Mesothelial cell of epicardium (in vitro differentiated cells): ENCODE measurements around the gene SLC6A12. TPM values are rescaled to one million over a fixed set of nuclear protein-coding genes. Genes with fewer than 3 reads are reported as not detected.
"Not testable (repeated sequence)": the region's sequence is repeated elsewhere in the genome, so short reads cannot be mapped to it uniquely, and the experiment has no call there.

Experiments used
- DNase-seq, 2 experiments: peaks; one replicate each; pipeline ENCODE4 v3.0.0; 2021; ENCODE audit warnings: low spot score in 2 of 2; ENCODE audit not compliant: unreplicated experiment in 2 of 2
- H3K27ac Mint-ChIP-seq: 2 replicates; pipeline ENCODE4 v1.8.0; 2021; ENCODE audit warnings: mixed read lengths
- H3K27me3 Mint-ChIP-seq: 2 replicates; pipeline ENCODE4 v1.8.0; 2021; ENCODE audit warnings: low read depth, mixed read lengths
- H3K36me3 Mint-ChIP-seq: 2 replicates; pipeline ENCODE4 v1.8.0; 2021; ENCODE audit warnings: mixed read lengths
- H3K4me1 Mint-ChIP-seq: 2 replicates; pipeline ENCODE4 v1.8.0; 2021; ENCODE audit warnings: mixed read lengths
- H3K4me3 Mint-ChIP-seq: 2 replicates; pipeline ENCODE4 v1.8.0; 2021; ENCODE audit warnings: mild to moderate bottlenecking, moderate library complexity, mixed read lengths
- H3K9me3 Mint-ChIP-seq: 2 replicates; pipeline ENCODE4 v1.8.0; 2021; ENCODE audit warnings: mixed read lengths
- CTCF ChIP-seq: fragments of 200-600 bp; sonication (generic); IDR thresholded peaks from one replicate; pipeline ENCODE4 v1.5.0; 2021; ENCODE audit warnings: antibody characterized with exemption; ENCODE audit not compliant: unreplicated experiment
- total RNA-seq: library from RNA; stranded (reverse); gene quantifications from 3 replicates; pipeline ENCODE4 v1.2.1, GENCODE V29; 2021

The SLC6A12 gene
- total RNA-seq, 1 donor from 2014 or later, result 0.29 TPM

- H3K36me3 Mint-ChIP-seq, result no peaks in the 10 kb centered on the region
- no peaks in the 10 kb centered on the region for H3K9me3 Mint-ChIP-seq
- H3K4me1 Mint-ChIP-seq, result peaks cover 3% of the 10 kb centered on the region
- H3K27me3 Mint-ChIP-seq, result peaks cover 67% of the 10 kb centered on the region
- peak; percentile 74 for TF ChIP-seq CTCF
- H3K4me3 Mint-ChIP-seq, result peak overlapping the region; percentile 86
- H3K27ac Mint-ChIP-seq, result no peak overlapping the region
- DNase-seq, result peak; percentile 62 to 83
These were observed 24.9 kb downstream of the SLC6A12 start for GRCh38 chr12:188910-189621.

GRCh38 chr12:187986-188909 lies 25.7 kb downstream of the SLC6A12 start:
- H3K9me3 Mint-ChIP-seq, H3K4me1 Mint-ChIP-seq, DNase-seq, H3K27ac Mint-ChIP-seq, H3K36me3 Mint-ChIP-seq: not testable (repeated sequence)
- H3K27me3 Mint-ChIP-seq, result peaks cover 60% of the 10 kb centered on the region
- peak overlapping the region; percentile 86 for H3K4me3 Mint-ChIP-seq

- H3K4me1 Mint-ChIP-seq, result peaks cover 3% of the 10 kb centered on the region
- no peaks in the 10 kb centered on the region for H3K36me3 Mint-ChIP-seq
- no peak for DNase-seq
- H3K27me3 Mint-ChIP-seq, result peaks cover 41% of the 10 kb centered on the region
- no peak overlapping the region for H3K4me3 Mint-ChIP-seq
- no peak for TF ChIP-seq CTCF
- H3K9me3 Mint-ChIP-seq, result no peaks in the 10 kb centered on the region
- no peak overlapping the region for H3K27ac Mint-ChIP-seq
These were observed 27.8 kb downstream of the SLC6A12 start for GRCh38 chr12:186006-186625.

GRCh38 chr12:185576-185955 lies 28.4 kb downstream of the SLC6A12 start:
- H3K9me3 Mint-ChIP-seq, result no peaks in the 10 kb centered on the region
- no peak for TF ChIP-seq CTCF
- H3K36me3 Mint-ChIP-seq, result no peaks in the 10 kb centered on the region
- H3K4me3 Mint-ChIP-seq, result no peak overlapping the region
- H3K27me3 Mint-ChIP-seq, result peaks cover 36% of the 10 kb centered on the region
- no peak overlapping the region for H3K27ac Mint-ChIP-seq
- DNase-seq, result no peak
- H3K4me1 Mint-ChIP-seq, result peaks cover 3% of the 10 kb centered on the region

- Mint-ChIP-seq H3K27ac (no peak overlapping the region), H3K27me3 (peaks cover 30% of the 10 kb centered on the region), H3K4me1 (peaks cover 3% of the 10 kb centered on the region), H3K9me3 (no peaks in the 10 kb centered on the region), H3K4me3 (no peak overlapping the region), H3K36me3 (no peaks in the 10 kb centered on the region)
- no peak for DNase-seq
- TF ChIP-seq CTCF, result no peak
These were observed 29.0 kb downstream of the SLC6A12 start for GRCh38 chr12:184811-185575.
